ENCODE data around the gene KRTAP10-10.
"Not testable (repeated sequence)": the region's sequence is repeated elsewhere in the genome, so short reads cannot be mapped to it uniquely, and the experiment has no call there.

KRTAP10-10 gene, protein sequence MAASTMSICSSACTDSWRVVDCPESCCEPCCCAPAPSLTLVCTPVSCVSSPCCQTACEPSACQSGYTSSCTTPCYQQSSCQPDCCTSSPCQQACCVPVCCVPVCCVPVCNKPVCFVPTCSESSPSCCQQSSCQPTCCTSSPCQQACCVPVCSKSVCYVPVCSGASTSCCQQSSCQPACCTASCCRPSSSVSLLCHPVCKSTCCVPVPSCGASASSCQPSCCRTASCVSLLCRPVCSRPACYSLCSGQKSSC

DNA sequence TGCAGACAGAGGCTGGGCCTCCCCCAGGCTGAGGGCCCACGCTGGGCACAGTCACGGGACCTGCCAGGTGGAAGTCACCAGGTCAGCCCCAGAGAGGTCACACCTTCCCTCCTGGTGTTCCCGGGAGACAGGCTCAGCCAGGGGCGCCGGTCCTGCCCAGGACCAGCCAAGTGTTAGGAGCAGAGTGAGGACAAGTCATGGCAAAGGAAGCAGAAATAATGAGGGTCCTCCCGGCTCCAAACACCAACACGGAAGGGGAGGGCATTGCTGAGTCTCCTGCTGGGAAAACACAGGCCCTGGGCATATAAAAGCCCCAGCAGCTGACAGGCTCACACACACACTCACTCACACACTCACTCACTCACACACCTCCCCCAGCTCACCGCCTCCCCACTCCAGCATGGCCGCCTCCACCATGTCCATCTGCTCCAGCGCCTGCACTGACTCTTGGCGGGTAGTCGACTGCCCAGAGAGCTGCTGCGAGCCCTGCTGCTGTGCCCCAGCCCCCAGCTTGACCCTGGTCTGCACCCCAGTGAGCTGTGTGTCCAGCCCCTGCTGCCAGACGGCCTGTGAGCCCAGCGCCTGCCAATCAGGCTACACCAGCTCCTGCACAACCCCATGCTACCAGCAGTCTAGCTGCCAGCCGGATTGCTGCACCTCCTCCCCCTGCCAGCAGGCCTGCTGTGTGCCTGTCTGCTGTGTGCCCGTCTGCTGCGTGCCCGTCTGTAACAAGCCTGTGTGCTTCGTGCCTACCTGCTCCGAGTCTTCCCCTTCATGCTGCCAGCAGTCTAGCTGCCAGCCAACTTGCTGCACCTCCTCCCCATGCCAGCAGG, at the start of gene KRTAP10-10:
KRTAP10-10 (plus strand) TSS at position 339 of the 833 bp plus-strand sequence; CDS start at position 401, 62 bp downstream.
- DNase-seq (ENCODE audit: low read depth in 2 of 2): no peak
- H3K4me3 ChIP-seq (replicated peaks in 1 of 2; ENCODE audit: low read depth in 2 of 2, low read length in 2 of 2): no peak within 1 kb of the TSS
- TF ChIP-seq, protein P1, sequence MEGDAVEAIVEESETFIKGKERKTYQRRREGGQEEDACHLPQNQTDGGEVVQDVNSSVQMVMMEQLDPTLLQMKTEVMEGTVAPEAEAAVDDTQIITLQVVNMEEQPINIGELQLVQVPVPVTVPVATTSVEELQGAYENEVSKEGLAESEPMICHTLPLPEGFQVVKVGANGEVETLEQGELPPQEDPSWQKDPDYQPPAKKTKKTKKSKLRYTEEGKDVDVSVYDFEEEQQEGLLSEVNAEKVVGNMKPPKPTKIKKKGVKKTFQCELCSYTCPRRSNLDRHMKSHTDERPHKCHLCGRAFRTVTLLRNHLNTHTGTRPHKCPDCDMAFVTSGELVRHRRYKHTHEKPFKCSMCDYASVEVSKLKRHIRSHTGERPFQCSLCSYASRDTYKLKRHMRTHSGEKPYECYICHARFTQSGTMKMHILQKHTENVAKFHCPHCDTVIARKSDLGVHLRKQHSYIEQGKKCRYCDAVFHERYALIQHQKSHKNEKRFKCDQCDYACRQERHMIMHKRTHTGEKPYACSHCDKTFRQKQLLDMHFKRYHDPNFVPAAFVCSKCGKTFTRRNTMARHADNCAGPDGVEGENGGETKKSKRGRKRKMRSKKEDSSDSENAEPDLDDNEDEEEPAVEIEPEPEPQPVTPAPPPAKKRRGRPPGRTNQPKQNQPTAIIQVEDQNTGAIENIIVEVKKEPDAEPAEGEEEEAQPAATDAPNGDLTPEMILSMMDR (IDR thresholded peaks at IDR 0.05; ENCODE audit: low read depth, low read length): no peak

DNA sequence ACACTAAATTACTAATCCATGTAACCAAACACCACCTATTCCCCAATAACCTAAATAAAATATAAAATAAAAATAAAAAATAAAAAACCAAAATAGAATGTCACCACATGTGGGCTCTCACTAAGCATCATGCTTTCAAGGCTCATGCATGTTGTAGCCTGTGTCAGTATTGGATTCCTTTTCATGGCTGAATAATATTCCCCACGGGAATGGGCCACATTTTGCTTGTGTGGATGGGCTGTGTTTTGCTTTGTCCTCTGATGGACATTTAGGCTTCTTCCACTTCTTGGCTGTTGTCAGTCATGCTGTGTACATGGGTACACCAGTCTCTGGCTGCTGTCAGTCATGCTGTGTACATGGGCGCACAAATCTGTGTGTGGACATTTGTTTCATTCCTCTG, 48.1 kb upstream of the KRTAP10-10 start:
- TF ChIP-seq, protein P1 (IDR thresholded peaks at IDR 0.05; ENCODE audit: low read depth, low read length): no peak
- DNase-seq (ENCODE audit: low read depth in 2 of 2): no peak
- H3K4me3 ChIP-seq (replicated peaks in 1 of 2; ENCODE audit: low read depth in 2 of 2, low read length in 2 of 2): no peak overlapping the region

DNA sequence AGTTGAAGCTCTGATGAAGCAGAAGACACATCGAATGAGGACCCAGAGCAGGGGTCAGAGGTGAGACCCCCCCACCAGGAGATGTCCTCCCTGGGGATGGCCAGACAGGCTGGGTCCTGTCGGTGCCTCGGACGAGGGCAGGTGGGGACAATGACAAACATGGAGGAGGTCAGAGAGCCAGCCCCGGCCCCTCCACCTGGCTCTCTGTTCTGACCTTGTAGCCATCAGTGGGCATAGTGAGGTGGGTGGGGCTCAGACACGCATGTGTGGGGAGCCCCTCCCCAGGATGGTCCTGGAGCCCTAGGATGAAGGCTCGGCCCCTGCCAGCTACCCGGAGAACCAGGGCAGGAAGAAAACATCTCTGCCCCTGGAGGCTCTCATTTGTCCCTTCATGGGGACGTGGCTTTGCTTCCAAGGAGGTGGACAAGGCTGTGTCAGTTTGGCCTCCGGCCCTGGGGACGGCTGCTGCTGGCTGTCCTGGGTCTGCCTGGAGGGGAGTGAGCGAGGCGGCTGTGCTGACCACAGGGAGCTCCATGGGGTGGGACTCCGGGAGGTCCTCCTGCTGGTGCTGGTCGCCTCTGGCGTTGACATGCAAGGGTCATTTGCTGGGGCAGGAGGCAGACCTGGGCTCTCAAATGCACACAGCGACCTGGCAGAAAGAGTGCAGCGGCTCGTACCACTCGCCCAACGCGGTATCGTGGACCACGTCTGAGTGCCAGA, 47.4 kb upstream of the KRTAP10-10 start:
- DNase-seq (ENCODE audit: low read depth in 2 of 2): no peak
- H3K4me3 ChIP-seq (replicated peaks in 1 of 2; ENCODE audit: low read depth in 2 of 2, low read length in 2 of 2): no peak overlapping the region
- TF ChIP-seq, protein P1 (IDR thresholded peaks at IDR 0.05; ENCODE audit: low read depth, low read length): no peak

DNA sequence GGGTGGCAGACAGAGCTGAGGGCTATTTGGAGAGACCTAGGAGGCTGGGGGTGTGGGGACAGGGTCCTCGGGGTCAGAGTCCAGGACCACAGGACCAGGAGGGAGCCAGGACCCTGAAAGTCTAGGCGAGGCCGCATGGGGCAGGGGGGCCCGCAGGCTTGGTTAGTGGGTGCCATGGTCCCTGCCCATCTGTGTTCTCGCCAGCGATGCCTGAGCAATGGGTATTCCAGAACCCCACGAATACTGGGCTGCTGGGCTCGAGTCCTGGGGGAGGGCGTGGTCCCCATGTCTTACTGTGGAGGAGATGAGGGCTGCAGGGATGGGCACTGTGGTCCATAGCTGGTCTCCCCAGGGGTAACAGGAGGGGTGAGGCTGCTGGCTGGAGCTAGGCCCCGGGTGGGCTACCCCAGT, 46.8 kb upstream of the KRTAP10-10 start:
- no peak for DNase-seq (ENCODE audit: low read depth in 2 of 2)
- no peak overlapping the region for H3K4me3 ChIP-seq (replicated peaks in 1 of 2; ENCODE audit: low read depth in 2 of 2, low read length in 2 of 2)
- TF ChIP-seq, protein P1 (IDR thresholded peaks at IDR 0.05; ENCODE audit: low read depth, low read length): no peak

DNA sequence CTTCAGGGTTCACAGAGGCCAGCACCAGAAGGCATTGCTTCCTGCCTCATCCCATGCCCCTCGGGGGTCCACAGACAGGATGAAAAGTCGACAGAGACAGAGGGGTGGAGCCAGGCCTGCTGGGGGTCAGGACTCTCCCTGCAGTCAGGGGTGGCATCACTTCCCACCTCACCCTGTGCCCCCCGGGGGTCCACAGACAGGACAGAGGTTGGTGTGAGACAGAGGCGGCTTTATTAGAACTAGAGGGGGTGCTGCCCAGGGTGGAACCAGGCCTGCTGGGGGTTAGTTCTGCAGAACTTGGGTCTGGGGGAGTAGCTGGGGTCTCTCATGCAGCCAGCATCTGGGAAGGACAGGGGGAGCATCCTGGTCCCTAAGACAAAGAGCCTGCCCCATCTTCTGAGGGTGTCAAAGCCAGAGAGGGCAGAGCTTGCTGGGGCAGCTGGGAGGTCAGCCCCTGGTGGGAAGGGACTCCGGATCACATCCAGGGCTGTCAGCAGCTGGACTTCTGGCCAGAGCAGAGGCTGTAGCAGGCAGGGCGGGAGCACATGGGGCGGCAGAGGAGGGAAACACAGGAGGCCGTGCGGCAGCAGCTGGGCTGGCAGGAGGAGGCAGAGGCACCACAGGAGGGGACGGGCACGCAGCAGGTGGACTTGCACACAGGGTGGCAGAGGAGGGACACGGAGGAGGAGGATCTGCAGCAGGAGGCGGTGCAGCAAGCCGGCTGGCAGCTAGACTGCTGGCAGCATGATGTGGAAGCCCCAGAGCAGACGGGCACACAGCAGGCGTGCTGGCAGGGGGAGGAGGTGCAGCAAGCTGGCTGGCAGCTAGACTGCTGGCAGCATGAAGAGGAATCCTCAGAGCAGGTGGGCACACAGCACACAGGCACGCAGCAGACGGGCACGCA, 46.0 kb upstream of the KRTAP10-10 start:
- DNase-seq (ENCODE audit: low read depth in 2 of 2); H3K4me3 ChIP-seq (replicated peaks in 1 of 2; ENCODE audit: low read depth in 2 of 2, low read length in 2 of 2): not testable (repeated sequence)

DNA sequence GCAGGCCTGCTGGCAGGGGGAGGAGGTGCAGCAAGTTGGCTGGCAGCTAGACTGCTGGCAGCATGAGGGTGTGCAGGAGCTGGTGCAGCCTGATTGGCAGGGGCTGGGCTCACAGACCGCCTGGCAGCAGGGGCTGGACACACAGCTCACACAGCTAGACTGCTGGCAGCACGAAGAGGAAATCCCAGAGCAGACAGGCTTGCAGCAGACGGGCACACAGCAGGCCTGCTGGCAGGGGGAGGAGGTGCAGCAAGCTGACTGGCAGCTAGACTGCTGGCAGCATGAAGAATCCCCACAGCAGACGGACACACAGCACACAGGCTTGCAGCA, 45.4 kb upstream of the KRTAP10-10 start:
- DNase-seq (ENCODE audit: low read depth in 2 of 2); H3K4me3 ChIP-seq (replicated peaks in 1 of 2; ENCODE audit: low read depth in 2 of 2, low read length in 2 of 2): not testable (repeated sequence)
